Activated naive CD4-positive, alpha-beta T cell treated with anti-CD3 and anti-CD28 coated beads, Interleukin-2, amount 10 ng/mL, durations not matched to agents 7 days and 5 days (primary cell): Measurements from ENCODE around the gene WIPF1.

Experiments used
- CTCF ChIA-PET: fragments of 350-600 bp; sonication (Branson Sonifier 250); formaldehyde crosslinking; loops from one replicate; lab custom pipeline; 2021; ENCODE audit warnings: antibody characterized with exemption; lab: Charles Lee
- DNase-seq: peaks from one replicate; pipeline ENCODE4 v3.0.0-alpha.2; 2020
- H3K27ac Mint-ChIP-seq: one replicate; pipeline ENCODE4 v1.8.0; 2021; ENCODE audit warnings: mild to moderate bottlenecking, moderate library complexity, mixed read lengths
- H3K27me3 Mint-ChIP-seq: one replicate; pipeline ENCODE4 v1.8.0; 2021; ENCODE audit warnings: mild to moderate bottlenecking, mixed read lengths
- H3K36me3 Mint-ChIP-seq: one replicate; pipeline ENCODE4 v1.8.0; 2021; ENCODE audit warnings: mixed read lengths
- H3K4me1 Mint-ChIP-seq: one replicate; pipeline ENCODE4 v1.8.0; 2021; ENCODE audit warnings: mixed read lengths
- H3K4me3 Mint-ChIP-seq: one replicate; pipeline ENCODE4 v1.8.0; 2021; ENCODE audit warnings: mild to moderate bottlenecking, moderate library complexity, mixed read lengths
- H3K9me3 Mint-ChIP-seq: one replicate; pipeline ENCODE4 v1.8.0; 2021; ENCODE audit warnings: mixed read lengths

Gene WIPF1

DNA sequence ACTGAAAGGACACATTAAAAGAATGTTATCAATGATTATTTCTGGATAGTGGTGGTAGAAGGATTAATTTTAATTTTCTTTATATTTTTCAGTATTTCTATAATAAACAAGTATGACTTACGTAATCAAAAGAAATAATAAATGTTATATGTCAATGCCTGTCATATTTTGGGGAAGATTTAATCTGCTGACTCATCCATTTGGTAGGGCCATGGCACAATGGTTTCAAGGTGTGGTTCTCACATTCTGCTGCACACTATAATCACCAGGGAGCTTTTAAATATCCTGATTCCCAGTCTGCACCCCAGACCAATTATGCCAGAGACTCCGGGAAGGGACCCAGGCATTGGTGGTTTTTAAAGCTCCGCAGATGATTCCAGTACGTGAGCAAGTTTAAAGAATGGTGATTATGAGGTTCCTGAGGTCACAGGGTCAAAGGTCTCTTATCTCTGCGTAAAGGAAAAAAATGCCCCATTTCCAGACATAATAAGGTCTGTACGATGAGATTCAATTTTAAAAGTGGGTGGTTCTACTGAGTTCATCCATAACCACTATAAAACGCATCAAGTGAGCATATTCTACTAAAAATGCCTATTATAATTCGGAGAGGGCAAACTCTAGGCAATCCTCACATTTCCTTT, 27.2 kb downstream of the WIPF1 start:
- Mint-ChIP-seq H3K4me3 (no peak overlapping the region), H3K27ac (peak overlapping the region; percentile 9), H3K27me3 (no peaks in the 10 kb centered on the region), H3K9me3 (no peaks in the 10 kb centered on the region), H3K4me1 (peaks cover 56% of the 10 kb centered on the region), H3K36me3 (peaks cover 84% of the 10 kb centered on the region)
- DNase-seq = no peak
- CTCF ChIA-PET = interaction anchor here (0.9 kb wide), 1 partner anchor 9 kb away, joined by 3 read pairs; no protein-coding TSS in a partner anchor

GRCh38 chr2:174569678-174570077, 27.9 kb downstream of the WIPF1 start:
- Mint-ChIP-seq H3K27me3 (no peaks in the 10 kb centered on the region), H3K36me3 (peaks cover 83% of the 10 kb centered on the region)

DNA sequence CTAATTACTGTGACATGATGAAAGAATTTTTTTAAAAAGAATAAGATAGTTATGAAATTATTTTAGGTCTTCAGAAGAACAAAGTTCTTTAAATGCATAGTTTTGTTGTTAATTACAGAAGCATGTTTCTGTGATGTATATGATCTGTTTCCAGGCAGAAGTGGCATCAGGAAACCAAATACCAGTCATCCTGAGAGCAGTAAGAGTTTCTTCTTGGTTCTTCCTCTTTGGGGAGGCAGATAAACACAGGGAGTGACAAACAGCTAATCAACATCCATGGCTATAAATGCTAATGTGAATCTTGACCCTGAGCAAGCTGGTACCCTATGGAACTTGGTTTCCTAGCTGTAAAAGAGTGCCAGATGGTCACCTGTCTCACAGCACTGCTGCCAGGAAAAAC, 29.2 kb downstream of the WIPF1 start:
- Mint-ChIP-seq H3K4me3 (no peak overlapping the region), H3K27me3 (no peaks in the 10 kb centered on the region), H3K27ac (peak overlapping the region; percentile 71), H3K36me3 (peaks cover 76% of the 10 kb centered on the region), H3K9me3 (no peaks in the 10 kb centered on the region), H3K4me1 (peaks cover 41% of the 10 kb centered on the region)
- CTCF ChIA-PET = interaction anchor here (0.6 to 2.0 kb wide), 6 partner anchors 34 to 127 kb away, joined by 3 to 5 read pairs (median 3); partner anchors contain the start of gene GPR155
- DNase-seq = no peak

More at GRCh38 chr2:174569678-174570077, 27.9 kb downstream of the WIPF1 start:
- no peaks in the 10 kb centered on the region for H3K9me3 Mint-ChIP-seq
- peaks cover 52% of the 10 kb centered on the region for H3K4me1 Mint-ChIP-seq
- H3K27ac Mint-ChIP-seq = peak overlapping the region; percentile 9
- no peak overlapping the region for H3K4me3 Mint-ChIP-seq
- DNase-seq = no peak
- CTCF ChIA-PET = interaction anchor here (1.2 to 1.8 kb wide), 2 partner anchors 11 to 119 kb away, joined by 4 to 5 read pairs; no protein-coding TSS in a partner anchor

- no peaks in the 10 kb centered on the region for H3K9me3 Mint-ChIP-seq
- H3K27me3 Mint-ChIP-seq = no peaks in the 10 kb centered on the region
- H3K36me3 Mint-ChIP-seq = peaks cover 79% of the 10 kb centered on the region
- peak overlapping the region; percentile 0 for H3K27ac Mint-ChIP-seq
- CTCF ChIA-PET = no interaction called here
- no peak for DNase-seq
- peaks cover 34% of the 10 kb centered on the region for H3K4me1 Mint-ChIP-seq
- H3K4me3 Mint-ChIP-seq = no peak overlapping the region
These were observed 30.7 kb downstream of the WIPF1 start for GRCh38 chr2:174566871-174567270.

- peaks cover 68% of the 10 kb centered on the region for H3K36me3 Mint-ChIP-seq
- CTCF ChIA-PET = interaction anchor here (2.1 to 2.7 kb wide), 2 partner anchors 17 to 100 kb away, joined by 8 to 11 read pairs; no protein-coding TSS in a partner anchor
- peak overlapping the region; percentile 28 for H3K27ac Mint-ChIP-seq
- no peaks in the 10 kb centered on the region for H3K9me3 Mint-ChIP-seq
- H3K4me1 Mint-ChIP-seq = peaks cover 9% of the 10 kb centered on the region
- no peak for DNase-seq
- H3K27me3 Mint-ChIP-seq = no peaks in the 10 kb centered on the region
- H3K4me3 Mint-ChIP-seq = no peak overlapping the region
These were observed 33.9 kb downstream of the WIPF1 start for GRCh38 chr2:174563530-174564282.

DNA sequence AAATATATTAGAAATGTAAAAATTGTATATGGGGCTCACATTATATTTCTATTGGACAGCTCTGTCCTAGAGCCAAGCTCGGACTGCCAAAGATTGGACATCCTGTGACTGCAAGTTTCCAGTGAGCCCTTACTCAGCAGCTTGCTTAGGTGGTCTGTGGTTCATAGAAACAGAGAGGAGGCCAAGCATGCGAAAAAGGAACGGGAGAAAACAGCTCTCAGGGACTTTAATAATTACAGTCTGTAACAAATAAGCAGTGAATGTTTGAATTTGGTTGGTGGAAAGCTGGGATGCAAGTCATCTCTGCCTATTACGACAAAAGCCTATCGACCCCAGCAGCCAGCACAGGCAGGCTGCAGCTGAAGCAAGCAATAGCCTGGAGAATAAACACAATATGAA, 35.6 kb downstream of the WIPF1 start:
- H3K4me3 Mint-ChIP-seq = no peak overlapping the region
- H3K36me3 Mint-ChIP-seq = peaks cover 64% of the 10 kb centered on the region
- no peaks in the 10 kb centered on the region for H3K9me3 Mint-ChIP-seq
- CTCF ChIA-PET = interaction anchor here (1.8 to 2.1 kb wide), 2 partner anchors 15 to 99 kb away, joined by 6 to 11 read pairs; no protein-coding TSS in a partner anchor
- no peak overlapping the region for H3K27ac Mint-ChIP-seq
- DNase-seq = no peak
- H3K27me3 Mint-ChIP-seq = no peaks in the 10 kb centered on the region
- H3K4me1 Mint-ChIP-seq = peaks cover 4% of the 10 kb centered on the region

- H3K27me3 Mint-ChIP-seq = no peaks in the 10 kb centered on the region
- CTCF ChIA-PET = interaction anchor here (1.8 to 2.1 kb wide), 2 partner anchors 15 to 98 kb away, joined by 6 to 11 read pairs; no protein-coding TSS in a partner anchor
- no peak overlapping the region for H3K4me3 Mint-ChIP-seq
- no peak overlapping the region for H3K27ac Mint-ChIP-seq
- DNase-seq = no peak
- no peaks in the 10 kb centered on the region for H3K9me3 Mint-ChIP-seq
- peaks cover 4% of the 10 kb centered on the region for H3K4me1 Mint-ChIP-seq
- H3K36me3 Mint-ChIP-seq = peaks cover 59% of the 10 kb centered on the region
These were observed 36.2 kb downstream of the WIPF1 start for GRCh38 chr2:174561283-174561971.

DNA sequence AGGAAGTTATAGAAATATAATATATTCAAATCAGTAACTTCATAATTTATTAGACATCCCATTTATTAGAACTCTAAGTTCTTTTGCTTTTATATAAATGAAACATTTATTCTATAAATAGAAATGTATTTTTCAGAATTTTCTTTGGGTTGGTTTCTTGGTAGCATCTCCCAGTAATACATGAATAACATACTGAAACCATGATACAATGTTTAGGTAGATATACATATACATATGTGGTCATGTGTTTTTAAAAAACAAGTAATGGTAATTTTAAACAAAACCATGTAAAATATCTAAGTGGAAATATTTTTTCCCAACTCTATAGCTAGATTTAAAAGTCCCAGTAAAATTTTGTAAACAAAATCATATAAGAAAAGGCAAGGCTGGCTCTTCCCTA, 36.9 kb downstream of the WIPF1 start:
- no peak overlapping the region for H3K27ac Mint-ChIP-seq

DNA sequence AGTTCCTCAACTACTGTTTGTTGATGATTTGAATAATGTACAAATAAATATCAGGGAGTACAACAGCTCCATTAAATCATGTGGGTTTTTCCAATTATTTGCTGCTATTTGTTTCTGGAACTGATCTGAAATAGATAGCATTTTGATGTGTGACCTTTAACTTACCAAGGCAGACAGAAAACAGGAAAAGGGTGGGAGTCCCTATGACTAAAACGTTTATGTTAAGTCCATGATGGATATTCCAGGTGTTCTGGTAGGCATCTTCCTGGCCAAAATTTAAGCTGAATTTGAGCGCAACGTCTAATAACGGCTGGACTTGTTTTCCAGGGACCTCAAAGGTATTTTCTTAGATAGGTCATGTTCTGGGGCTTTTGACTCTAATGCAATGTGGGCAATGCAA, 41.6 kb downstream of the WIPF1 start:
- H3K27ac Mint-ChIP-seq = no peak overlapping the region
- CTCF ChIA-PET = interaction anchor here (1.0 to 1.4 kb wide), 3 partner anchors 9 to 93 kb away, joined by 3 to 7 read pairs (median 4); no protein-coding TSS in a partner anchor
- H3K9me3 Mint-ChIP-seq = peaks cover 6% of the 10 kb centered on the region
- no peak for DNase-seq
- H3K27me3 Mint-ChIP-seq = no peaks in the 10 kb centered on the region
- H3K4me1 Mint-ChIP-seq = peaks cover 42% of the 10 kb centered on the region
- peaks cover 51% of the 10 kb centered on the region for H3K36me3 Mint-ChIP-seq
- no peak overlapping the region for H3K4me3 Mint-ChIP-seq

More for the DNA sequence above, 36.9 kb downstream of the WIPF1 start:
- H3K4me1 Mint-ChIP-seq = peaks cover 11% of the 10 kb centered on the region
- no peak for DNase-seq
- no peaks in the 10 kb centered on the region for H3K27me3 Mint-ChIP-seq
- CTCF ChIA-PET = no interaction called here
- H3K9me3 Mint-ChIP-seq = no peaks in the 10 kb centered on the region
- H3K4me3 Mint-ChIP-seq = no peak overlapping the region
- H3K36me3 Mint-ChIP-seq = peaks cover 62% of the 10 kb centered on the region

- Mint-ChIP-seq H3K27me3 (no peaks in the 10 kb centered on the region), H3K9me3 (peaks cover 6% of the 10 kb centered on the region), H3K27ac (peak overlapping the region; percentile 85), H3K4me3 (no peak overlapping the region), H3K36me3 (peaks cover 47% of the 10 kb centered on the region), H3K4me1 (peaks cover 42% of the 10 kb centered on the region)
- DNase-seq = no peak
- CTCF ChIA-PET = interaction anchor here (0.8 kb wide), 1 partner anchor 133 kb away, joined by 4 read pairs; no protein-coding TSS in a partner anchor
These were observed 43.0 kb downstream of the WIPF1 start for GRCh38 chr2:174554529-174555150.

GRCh38 chr2:174553811-174554493, 43.7 kb downstream of the WIPF1 start:
- DNase-seq = peak; percentile 33
- Mint-ChIP-seq H3K27me3 (no peaks in the 10 kb centered on the region), H3K4me1 (peaks cover 42% of the 10 kb centered on the region), H3K4me3 (no peak overlapping the region), H3K36me3 (peaks cover 43% of the 10 kb centered on the region), H3K27ac (peak overlapping the region; percentile 85), H3K9me3 (peaks cover 6% of the 10 kb centered on the region)
- CTCF ChIA-PET = no interaction called here

DNA sequence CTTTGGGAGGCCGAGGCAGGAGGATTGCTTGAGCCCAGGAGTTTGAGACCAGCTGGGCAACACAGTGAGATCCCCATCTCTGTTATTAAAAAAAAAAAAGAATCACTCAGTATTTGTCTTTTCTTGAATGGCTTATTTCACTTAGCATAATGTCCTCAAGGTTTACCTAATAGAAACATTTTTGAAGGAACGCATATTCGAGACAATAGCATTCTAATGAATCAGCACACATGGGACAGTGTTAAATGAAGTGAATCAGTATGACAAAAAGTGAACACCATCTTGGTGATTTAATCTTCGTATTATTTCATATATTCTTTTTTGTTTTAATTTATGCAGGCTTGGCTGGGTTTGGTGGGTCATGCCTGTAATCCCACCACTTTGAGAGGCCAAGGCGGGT, 44.7 kb downstream of the WIPF1 start:
- CTCF ChIA-PET = no interaction called here
- H3K27me3 Mint-ChIP-seq = no peaks in the 10 kb centered on the region
- no peak overlapping the region for H3K27ac Mint-ChIP-seq
- no peak for DNase-seq
- H3K4me1 Mint-ChIP-seq = peaks cover 42% of the 10 kb centered on the region
- H3K36me3 Mint-ChIP-seq = peaks cover 35% of the 10 kb centered on the region
- no peak overlapping the region for H3K4me3 Mint-ChIP-seq
- H3K9me3 Mint-ChIP-seq = peaks cover 6% of the 10 kb centered on the region

GRCh38 chr2:174551697-174552096, 45.9 kb downstream of the WIPF1 start:
- H3K36me3 Mint-ChIP-seq = peaks cover 34% of the 10 kb centered on the region
- H3K4me3 Mint-ChIP-seq = no peak overlapping the region
- CTCF ChIA-PET = interaction anchor here (1.0 to 1.5 kb wide), 2 partner anchors 9 to 137 kb away, joined by 3 to 7 read pairs; no protein-coding TSS in a partner anchor
- no peaks in the 10 kb centered on the region for H3K27me3 Mint-ChIP-seq
- DNase-seq = no peak
- peak overlapping the region; percentile 43 for H3K27ac Mint-ChIP-seq
- H3K9me3 Mint-ChIP-seq = peaks cover 6% of the 10 kb centered on the region
- H3K4me1 Mint-ChIP-seq = peaks cover 43% of the 10 kb centered on the region
